SK-N-SH (cell line): ENCODE measurements around the gene CEP170B. TPM values are rescaled to one million over a fixed set of nuclear protein-coding genes. Genes with fewer than 3 reads are reported as not detected.
A peak's percentile ranks its signal among the peaks of the same experiment; 100 is the strongest.

ENCODE experiments used
- CTCF ChIA-PET: fragments of 300-600, 350-600 bp; formaldehyde crosslinking; extraction: SDS; loops from one replicate; lab custom pipeline; 2021; lab: Yijun Ruan, JAX
- POLR2A ChIA-PET: fragments of 350-600 bp; sonication (Branson Sonifier 250); formaldehyde crosslinking; extraction: SDS; loops from one replicate; lab custom pipeline; 2020; ENCODE audit warnings: antibody characterized with exemption, inconsistent platforms; lab: Yijun Ruan, JAX
- DNase-seq: peaks from one replicate; pipeline ENCODE4 v3.0.0; 2012
- H2AFZ ChIP-seq: fragments of 200-600 bp; sonication (generic); 2 replicates; pipeline ENCODE4 v1.8.1; 2016; ENCODE audit warnings: antibody characterized with exemption, mild to moderate bottlenecking, low read depth
- H3F3A ChIP-seq: fragments of 200-600 bp; sonication (generic); replicated peaks from 2 replicates; pipeline ENCODE3; 2016; ENCODE audit warnings: antibody characterized with exemption, mild to moderate bottlenecking; ENCODE audit not compliant: insufficient read depth
- H3K27ac ChIP-seq, 2 experiments: fragments of 200-500 bp in 1 of 2; fragments of 200-600 bp in 1 of 2; sonication (Bioruptor generic) in 1 of 2; sonication (generic), shearing (Covaris generic) in 1 of 2; 2 replicates each; pipeline versions ENCODE4 v1.5.1 to v1.6.1; 2014 to 2016; ENCODE audit warnings: low read depth in 2 of 2, inconsistent platforms in 1 of 2, low read length in 1 of 2, mild to moderate bottlenecking in 1 of 2, mixed read lengths in 1 of 2
- H3K27me3 ChIP-seq: fragments of 200-600 bp; sonication (generic), shearing (Covaris generic); 2 replicates; pipeline ENCODE4 v1.6.1; 2016; ENCODE audit warnings: mixed run types; ENCODE audit not compliant: insufficient read depth
- H3K36me3 ChIP-seq, 2 experiments: fragments of 200-500 bp in 1 of 2; fragments of 200-600 bp in 1 of 2; sonication (Bioruptor generic) in 1 of 2; sonication (generic) in 1 of 2; replicated peaks in 1 of 2; 2 replicates each; pipeline versions ENCODE3 to v1.5.1; 2014 to 2016; ENCODE audit warnings: low read length in 1 of 2, mild to moderate bottlenecking in 1 of 2; ENCODE audit not compliant: insufficient read depth in 2 of 2, control insufficient read depth in 1 of 2
- H3K4me1 ChIP-seq, 2 experiments: fragments of 200-500 bp in 1 of 2; fragments of 200-600 bp in 1 of 2; sonication (Bioruptor generic) in 1 of 2; sonication (generic), shearing (Covaris generic) in 1 of 2; 2 replicates each; pipeline versions ENCODE4 v1.5.1 to v1.6.1; 2014 to 2016; ENCODE audit warnings: low read depth in 1 of 2, low read length in 1 of 2, mixed run types in 1 of 2; ENCODE audit not compliant: insufficient read depth in 2 of 2, control insufficient read depth in 1 of 2
- H3K4me2 ChIP-seq: fragments of 200-600 bp; sonication (generic), shearing (Covaris generic); 2 replicates; pipeline ENCODE4 v1.6.1; 2017; ENCODE audit warnings: mixed run types
- H3K4me3 ChIP-seq, 2 experiments: fragments of 200-500 bp in 1 of 2; fragments of 200-600 bp in 1 of 2; sonication (Bioruptor generic) in 1 of 2; sonication (generic), shearing (Covaris generic) in 1 of 2; 2 replicates each; pipeline versions ENCODE4 v1.5.1 to v1.8.1; 2014 to 2016; ENCODE audit warnings: low read depth in 2 of 2, inconsistent platforms in 1 of 2, low read length in 1 of 2, mild to moderate bottlenecking in 1 of 2, mixed read lengths in 1 of 2, moderate library complexity in 1 of 2
- H3K79me2 ChIP-seq: fragments of 200-600 bp; sonication (generic); 2 replicates; pipeline ENCODE4 v1.8.1; 2017; ENCODE audit warnings: mild to moderate bottlenecking; ENCODE audit not compliant: insufficient read depth
- H3K9ac ChIP-seq: fragments of 200-600 bp; sonication (generic); 2 replicates; pipeline ENCODE4 v1.6.1; 2017; ENCODE audit warnings: mixed run types
- H3K9me2 ChIP-seq: fragments of 200-600 bp; sonication (generic); 2 replicates; pipeline ENCODE4 v1.6.1; 2017; ENCODE audit warnings: mixed run types
- H3K9me3 ChIP-seq: fragments of 200-600 bp; sonication (generic); 2 replicates; pipeline ENCODE4 v1.6.1; 2017; ENCODE audit warnings: mixed run types, mild to moderate bottlenecking, moderate library complexity
- H4K20me1 ChIP-seq: fragments of 200-600 bp; sonication (generic); 2 replicates; pipeline ENCODE4 v1.6.1; 2017; ENCODE audit warnings: mild to moderate bottlenecking, mixed run types; ENCODE audit not compliant: insufficient read depth
- CHD2 ChIP-seq: fragments of 150-350 bp; IDR thresholded peaks from 2 replicates; pipeline ENCODE4 v1.6.1; 2018; ENCODE audit warnings: low read length; ENCODE audit not compliant: partially characterized antibody
- EZH2phosphoT487 ChIP-seq: fragments of 200-600 bp; sonication (generic); IDR thresholded peaks from 2 replicates; pipeline ENCODE4 v1.6.1; 2017; ENCODE audit warnings: low read depth, mixed run types, mild to moderate bottlenecking, antibody characterized with exemption, moderate library complexity, borderline replicate concordance
- FOSL2 ChIP-seq: IDR thresholded peaks from 2 replicates; pipeline ENCODE4 v1.4.0; 2012; ENCODE audit warnings: low read depth, mild to moderate bottlenecking, moderate library complexity, borderline replicate concordance
- FOXM1 ChIP-seq: IDR thresholded peaks from 2 replicates; pipeline ENCODE4 v1.4.0; 2012; ENCODE audit warnings: low read depth, mild to moderate bottlenecking
- GATA2 ChIP-seq: sonication (generic); formaldehyde crosslinking; IDR thresholded peaks from 2 replicates; pipeline ENCODE4 v1.5.0; 2020; ENCODE audit warnings: mild to moderate bottlenecking, missing genetic modification reagents
- JUND ChIP-seq: IDR thresholded peaks from 2 replicates; pipeline ENCODE4 v1.4.0; 2012
- MEF2A ChIP-seq: IDR thresholded peaks from 2 replicates; pipeline ENCODE4 v1.4.0; 2012; ENCODE audit warnings: low read depth, borderline replicate concordance
- MXI1 ChIP-seq: IDR thresholded peaks from 2 replicates; pipeline ENCODE4 v1.6.1; 2012; ENCODE audit warnings: mild to moderate bottlenecking, low read depth, low read length, improper control_type of control experiment
- RCOR1 ChIP-seq: fragments of 150-350 bp; IDR thresholded peaks from 2 replicates; pipeline ENCODE4 v1.6.1; 2017; ENCODE audit warnings: antibody characterized with exemption, low read length
- RFX5 ChIP-seq: IDR thresholded peaks from 2 replicates; pipeline ENCODE4 v1.6.1; 2012; ENCODE audit warnings: mild to moderate bottlenecking, improper control_type of control experiment, low read length
- RXRA ChIP-seq: IDR thresholded peaks from 2 replicates; pipeline ENCODE4 v1.4.0; 2012; ENCODE audit warnings: low read depth, mild to moderate bottlenecking, borderline replicate concordance
- SIN3A ChIP-seq: IDR thresholded peaks from 2 replicates; pipeline ENCODE4 v1.6.1; 2012; ENCODE audit warnings: low read depth, mild to moderate bottlenecking, low read length, moderate library complexity, borderline replicate concordance
- SMC3 ChIP-seq: IDR thresholded peaks from 2 replicates; pipeline ENCODE4 v1.6.1; 2012; ENCODE audit warnings: low read depth, low read length, improper control_type of control experiment
- TAF1 ChIP-seq: IDR thresholded peaks from 2 replicates; pipeline ENCODE4 v1.6.1; 2012; ENCODE audit warnings: low read depth, mild to moderate bottlenecking, low read length, moderate library complexity, borderline replicate concordance
- TCF12 ChIP-seq: IDR thresholded peaks from 2 replicates; pipeline ENCODE4 v1.4.0; 2012
- TEAD4 ChIP-seq: IDR thresholded peaks from 2 replicates; pipeline ENCODE4 v1.4.0; 2012; ENCODE audit warnings: mild to moderate bottlenecking, borderline replicate concordance; ENCODE audit not compliant: insufficient read depth
- YY1 ChIP-seq: IDR thresholded peaks from 2 replicates; pipeline ENCODE4 v1.4.0; 2012; ENCODE audit warnings: low read depth, mild to moderate bottlenecking
- WGBS: methylation state at CpG from one replicate; pipeline ENCODE4 v1.1.6; 2017; ENCODE audit warnings: low lambda C conversion rate; 5-methylcytosine and 5-hydroxymethylcytosine counted together
- polyA plus RNA-seq, 3 experiments: library from polyadenylated mRNA; depleted of rRNA; stranded (reverse); fragments of >200 nt; gene quantifications; 2 replicates each; pipeline ENCODE4 v1.2.3, GENCODE V29; 2012
- TF ChIP-seq, protein P1 (sequence below): IDR thresholded peaks from 2 replicates; pipeline ENCODE4 v1.6.1; 2012; ENCODE audit warnings: mild to moderate bottlenecking, low read depth, low read length, moderate library complexity
- TF ChIP-seq, protein P2 (sequence below): IDR thresholded peaks from 2 replicates; pipeline ENCODE4 v1.4.0; 2012; ENCODE audit warnings: low read depth
- TF ChIP-seq, protein P3 (sequence below): fragments of 150-350 bp; IDR thresholded peaks from 2 replicates; pipeline ENCODE4 v1.6.1; 2017; ENCODE audit warnings: antibody characterized with exemption, low read length, low read depth, borderline replicate concordance
- TF ChIP-seq, protein P4 (sequence below): IDR thresholded peaks from 2 replicates; pipeline ENCODE4; 2012
- TF ChIP-seq, protein P5 (sequence below): fragments of 150-350 bp; IDR thresholded peaks from 2 replicates; pipeline ENCODE4 v1.6.1; 2016; ENCODE audit warnings: mild to moderate bottlenecking, low read depth, low read length

Gene CEP170B
- polyA plus RNA-seq, 1 of the 3 experiments (the other 2 are of a cell fraction): 11.0 TPM

DNA sequence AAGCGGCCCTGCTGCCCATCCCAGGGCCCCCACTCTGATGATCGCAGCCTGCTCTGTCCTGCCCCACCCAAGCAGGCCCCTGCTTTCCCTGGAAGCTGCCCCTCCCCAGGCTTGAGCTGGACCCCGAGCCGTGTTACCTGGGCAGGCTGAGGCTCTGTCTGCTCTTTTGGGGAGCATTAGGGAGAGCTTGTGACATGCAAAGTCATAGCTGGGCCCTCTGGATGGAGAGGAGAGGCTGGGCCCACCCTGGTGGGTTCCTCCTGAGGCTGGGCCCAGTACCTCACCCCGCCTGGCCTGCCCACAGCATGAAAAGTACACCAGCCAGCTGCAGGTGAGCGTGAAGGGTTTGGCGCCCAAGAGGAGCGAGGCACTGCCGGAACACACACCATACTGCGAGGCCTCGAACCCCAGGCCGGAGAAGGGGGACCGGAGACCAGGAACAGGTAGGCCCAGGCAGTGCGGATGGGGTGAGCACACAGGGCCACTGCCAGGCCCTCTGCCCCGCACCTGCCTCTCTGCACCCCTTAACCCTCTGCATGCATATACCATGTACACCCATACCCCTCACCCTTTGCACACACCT lies 15.0 kb downstream of the CEP170B start:
- H3K79me2 ChIP-seq: peaks cover 7% of the 10 kb centered on the region

DNA sequence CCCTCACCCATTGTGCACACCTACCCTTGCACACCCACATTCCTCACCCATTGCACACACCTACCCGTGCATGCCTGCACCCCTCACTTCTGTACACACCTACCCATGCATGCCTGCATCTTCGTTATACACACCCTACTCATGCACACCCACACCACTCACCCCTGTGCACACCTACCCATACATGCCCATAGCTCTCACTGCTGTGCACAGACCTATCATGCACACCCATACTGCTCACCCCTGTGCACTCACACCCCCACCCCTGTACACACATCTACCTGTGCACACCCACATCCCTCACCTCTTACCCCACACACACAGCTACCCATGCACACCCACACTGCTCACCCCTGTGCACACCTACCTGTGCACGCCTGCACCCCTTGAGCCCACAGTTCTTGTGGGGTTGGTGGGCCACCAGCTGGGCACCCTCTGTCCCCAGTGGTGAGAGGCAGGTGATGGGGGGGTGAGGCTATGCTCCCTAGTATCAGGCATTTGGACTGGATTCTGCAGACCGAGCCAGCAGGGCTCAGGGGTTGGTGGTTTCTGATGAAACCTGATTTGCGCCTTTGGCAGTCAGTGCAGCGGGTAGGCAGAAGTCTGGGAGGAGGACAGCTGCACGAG lies 15.6 kb downstream of the CEP170B start:
- Histone ChIP-seq H3K79me2 (peaks cover 3% of the 10 kb centered on the region), H3K4me1 (peaks cover 0 to 27% of the 10 kb centered on the region in 2 experiments; a peak in 1 of 4 replicates), H3K9me2 (no peaks in the 10 kb centered on the region), H4K20me1 (peaks cover 17% of the 10 kb centered on the region), H3K27me3 (no peaks in the 10 kb centered on the region), H3K4me2 (no peak overlapping the region), H3K9ac (no peak overlapping the region), H3K27ac (peak overlapping the region in 1 of 2 experiments; percentile 48; a peak in 1 of 4 replicates), H3F3A (no peaks in the 10 kb centered on the region), H3K36me3 (peaks cover 0 to 19% of the 10 kb centered on the region in 2 experiments), H3K4me3 (no peak overlapping the region), H3K9me3 (no peaks in the 10 kb centered on the region), H2AFZ (no peak overlapping the region)
- ChIA-PET POLR2A (no interaction called here), CTCF (interaction anchor here (0.6 to 2.3 kb wide), 6 partner anchors 15 to 673 kb away, joined by 3 to 6 read pairs (median 3); no protein-coding TSS in a partner anchor)
- DNase-seq: no peak
- WGBS: 73% methylated on average over 7 of the region's 7 CpGs
- TF ChIP-seq SMC3 (no peak), JUND (no peak), TCF12 (no peak), RFX5 (no peak)
- TF ChIP-seq, protein P1, sequence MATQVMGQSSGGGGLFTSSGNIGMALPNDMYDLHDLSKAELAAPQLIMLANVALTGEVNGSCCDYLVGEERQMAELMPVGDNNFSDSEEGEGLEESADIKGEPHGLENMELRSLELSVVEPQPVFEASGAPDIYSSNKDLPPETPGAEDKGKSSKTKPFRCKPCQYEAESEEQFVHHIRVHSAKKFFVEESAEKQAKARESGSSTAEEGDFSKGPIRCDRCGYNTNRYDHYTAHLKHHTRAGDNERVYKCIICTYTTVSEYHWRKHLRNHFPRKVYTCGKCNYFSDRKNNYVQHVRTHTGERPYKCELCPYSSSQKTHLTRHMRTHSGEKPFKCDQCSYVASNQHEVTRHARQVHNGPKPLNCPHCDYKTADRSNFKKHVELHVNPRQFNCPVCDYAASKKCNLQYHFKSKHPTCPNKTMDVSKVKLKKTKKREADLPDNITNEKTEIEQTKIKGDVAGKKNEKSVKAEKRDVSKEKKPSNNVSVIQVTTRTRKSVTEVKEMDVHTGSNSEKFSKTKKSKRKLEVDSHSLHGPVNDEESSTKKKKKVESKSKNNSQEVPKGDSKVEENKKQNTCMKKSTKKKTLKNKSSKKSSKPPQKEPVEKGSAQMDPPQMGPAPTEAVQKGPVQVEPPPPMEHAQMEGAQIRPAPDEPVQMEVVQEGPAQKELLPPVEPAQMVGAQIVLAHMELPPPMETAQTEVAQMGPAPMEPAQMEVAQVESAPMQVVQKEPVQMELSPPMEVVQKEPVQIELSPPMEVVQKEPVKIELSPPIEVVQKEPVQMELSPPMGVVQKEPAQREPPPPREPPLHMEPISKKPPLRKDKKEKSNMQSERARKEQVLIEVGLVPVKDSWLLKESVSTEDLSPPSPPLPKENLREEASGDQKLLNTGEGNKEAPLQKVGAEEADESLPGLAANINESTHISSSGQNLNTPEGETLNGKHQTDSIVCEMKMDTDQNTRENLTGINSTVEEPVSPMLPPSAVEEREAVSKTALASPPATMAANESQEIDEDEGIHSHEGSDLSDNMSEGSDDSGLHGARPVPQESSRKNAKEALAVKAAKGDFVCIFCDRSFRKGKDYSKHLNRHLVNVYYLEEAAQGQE: no peak
- TF ChIP-seq, protein P2, sequence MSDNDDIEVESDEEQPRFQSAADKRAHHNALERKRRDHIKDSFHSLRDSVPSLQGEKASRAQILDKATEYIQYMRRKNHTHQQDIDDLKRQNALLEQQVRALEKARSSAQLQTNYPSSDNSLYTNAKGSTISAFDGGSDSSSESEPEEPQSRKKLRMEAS: no peak
- TF ChIP-seq, protein P3, sequence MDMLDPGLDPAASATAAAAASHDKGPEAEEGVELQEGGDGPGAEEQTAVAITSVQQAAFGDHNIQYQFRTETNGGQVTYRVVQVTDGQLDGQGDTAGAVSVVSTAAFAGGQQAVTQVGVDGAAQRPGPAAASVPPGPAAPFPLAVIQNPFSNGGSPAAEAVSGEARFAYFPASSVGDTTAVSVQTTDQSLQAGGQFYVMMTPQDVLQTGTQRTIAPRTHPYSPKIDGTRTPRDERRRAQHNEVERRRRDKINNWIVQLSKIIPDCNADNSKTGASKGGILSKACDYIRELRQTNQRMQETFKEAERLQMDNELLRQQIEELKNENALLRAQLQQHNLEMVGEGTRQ: no peak

More for the DNA sequence above, 15.0 kb downstream of the CEP170B start:
- WGBS: 100% methylated on average over 1 of the region's 15 CpGs
- Histone ChIP-seq H3K4me3 (no peak overlapping the region), H3F3A (no peaks in the 10 kb centered on the region), H3K9me3 (no peaks in the 10 kb centered on the region), H3K4me2 (no peak overlapping the region), H3K9me2 (no peaks in the 10 kb centered on the region), H3K9ac (no peak overlapping the region), H3K36me3 (peaks cover 0 to 19% of the 10 kb centered on the region in 2 experiments), H3K27ac (no peak overlapping the region), H4K20me1 (peaks cover 23% of the 10 kb centered on the region), H3K4me1 (peaks cover 0 to 28% of the 10 kb centered on the region in 2 experiments; a peak in 1 of 4 replicates), H2AFZ (no peak overlapping the region), H3K27me3 (no peaks in the 10 kb centered on the region)
- POLR2A ChIA-PET: no interaction called here
- CTCF ChIA-PET: interaction anchor here (0.6 to 2.3 kb wide), 5 partner anchors 112 to 1513 kb away, joined by 3 to 6 read pairs (median 3); no protein-coding TSS in a partner anchor
- no peak for TF ChIP-seq TAF1
- no peak for TF ChIP-seq JUND
- no peak for TF ChIP-seq RCOR1
- no peak for TF ChIP-seq GATA2 (CRISPR knock-in tag)
- TF ChIP-seq YY1: no peak
- no peak for TF ChIP-seq RFX5
- TF ChIP-seq FOXM1: no peak
- no peak for TF ChIP-seq EZH2phosphoT487
- TF ChIP-seq MEF2A: no peak
- TF ChIP-seq RXRA: no peak
- no peak for TF ChIP-seq CHD2
- no peak for TF ChIP-seq SIN3A
- TF ChIP-seq TEAD4: no peak
- no peak for TF ChIP-seq SMC3
- TF ChIP-seq, protein P4, sequence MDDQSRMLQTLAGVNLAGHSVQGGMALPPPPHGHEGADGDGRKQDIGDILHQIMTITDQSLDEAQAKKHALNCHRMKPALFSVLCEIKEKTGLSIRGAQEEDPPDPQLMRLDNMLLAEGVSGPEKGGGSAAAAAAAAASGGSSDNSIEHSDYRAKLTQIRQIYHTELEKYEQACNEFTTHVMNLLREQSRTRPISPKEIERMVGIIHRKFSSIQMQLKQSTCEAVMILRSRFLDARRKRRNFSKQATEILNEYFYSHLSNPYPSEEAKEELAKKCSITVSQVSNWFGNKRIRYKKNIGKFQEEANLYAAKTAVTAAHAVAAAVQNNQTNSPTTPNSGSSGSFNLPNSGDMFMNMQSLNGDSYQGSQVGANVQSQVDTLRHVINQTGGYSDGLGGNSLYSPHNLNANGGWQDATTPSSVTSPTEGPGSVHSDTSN: no peak
- TF ChIP-seq, protein P5, sequence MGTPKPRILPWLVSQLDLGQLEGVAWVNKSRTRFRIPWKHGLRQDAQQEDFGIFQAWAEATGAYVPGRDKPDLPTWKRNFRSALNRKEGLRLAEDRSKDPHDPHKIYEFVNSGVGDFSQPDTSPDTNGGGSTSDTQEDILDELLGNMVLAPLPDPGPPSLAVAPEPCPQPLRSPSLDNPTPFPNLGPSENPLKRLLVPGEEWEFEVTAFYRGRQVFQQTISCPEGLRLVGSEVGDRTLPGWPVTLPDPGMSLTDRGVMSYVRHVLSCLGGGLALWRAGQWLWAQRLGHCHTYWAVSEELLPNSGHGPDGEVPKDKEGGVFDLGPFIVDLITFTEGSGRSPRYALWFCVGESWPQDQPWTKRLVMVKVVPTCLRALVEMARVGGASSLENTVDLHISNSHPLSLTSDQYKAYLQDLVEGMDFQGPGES: no peak
- TF ChIP-seq FOSL2: no peak
- TF ChIP-seq, protein P3: no peak
- no peak for TF ChIP-seq MXI1
- DNase-seq: no peak
